GM19468 (cell line): ENCODE data around the gene PRMT1.

Source experiments
- ATAC-seq: cut with Tn5 transposase; IDR thresholded peaks from one replicate; pipeline ENCODE4 v1.9.1; 2021; ENCODE audit warnings: mild to moderate bottlenecking, moderate library complexity, moderate number of reproducible peaks; ENCODE audit not compliant: unreplicated experiment; ENCODE audit errors: extremely low read depth

The PRMT1 gene

DNA sequence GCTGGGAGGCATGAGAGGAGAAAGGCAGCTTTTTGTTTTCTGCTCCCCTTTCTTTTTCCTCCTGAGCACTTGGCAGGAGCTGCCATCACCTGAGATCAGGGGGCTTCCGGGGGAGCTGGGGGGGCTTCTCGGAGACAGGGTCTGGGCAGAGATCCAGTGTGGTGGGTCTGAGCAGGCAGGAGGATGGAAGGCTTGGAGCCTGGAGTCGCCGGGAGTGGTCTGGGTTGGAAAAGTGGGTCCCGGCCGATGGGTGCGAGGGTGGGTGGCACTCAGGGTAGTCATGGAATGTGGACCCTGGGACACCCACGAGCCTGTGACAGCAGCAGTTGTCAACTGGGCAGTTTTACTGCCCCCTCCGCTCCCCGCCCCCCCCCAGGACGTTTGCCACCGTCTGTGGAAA is 10.1 kb downstream of the PRMT1 start:
- no peak for ATAC-seq

GRCh38 chr19:49687566-49688316 is 10.7 kb downstream of the PRMT1 start:
- ATAC-seq = no peak

- ATAC-seq = no peak
Observed at GRCh38 chr19:49688531-49689132, 11.6 kb downstream of the PRMT1 start.

DNA sequence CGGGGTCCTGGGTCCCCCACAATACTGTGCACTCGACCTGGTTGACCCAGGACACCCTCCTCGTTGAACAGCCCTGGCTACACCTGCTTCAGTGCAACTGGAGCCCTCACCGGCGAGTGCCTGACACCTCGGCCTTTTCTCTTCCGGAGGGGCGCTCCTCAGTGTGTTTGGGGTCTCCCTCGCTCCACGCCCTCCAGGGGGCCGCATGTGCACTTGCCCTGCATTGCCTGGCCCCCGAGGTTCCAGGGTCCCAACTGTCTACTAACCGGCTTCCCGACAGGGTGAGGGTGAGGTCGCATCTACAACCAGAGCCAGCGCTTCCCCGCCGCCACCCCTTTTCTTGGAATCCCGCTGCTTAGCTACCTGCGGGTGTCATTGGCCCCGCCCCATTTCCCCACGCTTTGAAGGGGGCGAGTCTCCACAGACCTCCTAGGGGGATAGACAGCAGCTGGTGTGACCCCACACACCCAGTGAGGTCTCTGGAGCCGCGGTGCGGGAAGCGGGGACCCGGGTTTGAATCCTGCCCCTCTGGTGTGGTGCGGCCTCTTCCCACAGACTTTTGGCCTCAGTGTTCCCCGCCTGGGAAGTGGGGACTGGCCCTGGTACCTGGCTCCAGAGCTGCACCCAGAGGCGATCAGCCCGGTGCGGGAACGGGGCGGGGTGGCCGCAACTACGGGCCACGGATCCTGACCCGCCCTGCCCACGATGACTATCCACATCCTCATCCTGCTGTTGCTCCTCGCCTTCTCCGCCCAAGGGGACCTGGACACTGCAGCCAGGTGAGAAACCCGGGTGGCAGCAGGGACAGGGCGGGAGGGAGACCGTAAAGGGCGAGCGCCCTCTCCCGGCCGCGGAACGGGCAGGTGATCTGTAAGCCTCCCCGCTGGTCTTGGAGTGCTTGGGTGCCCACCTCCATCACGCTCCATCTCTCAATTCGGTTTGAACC is 12.3 kb downstream of the PRMT1 start, which contains the start of gene ADM5:
Gene ADM5, plus strand, starts transcription at position 462 of the 946 bp plus-strand sequence. Its CDS starts 244 bp downstream, at position 706.
- ATAC-seq = no peak

DNA sequence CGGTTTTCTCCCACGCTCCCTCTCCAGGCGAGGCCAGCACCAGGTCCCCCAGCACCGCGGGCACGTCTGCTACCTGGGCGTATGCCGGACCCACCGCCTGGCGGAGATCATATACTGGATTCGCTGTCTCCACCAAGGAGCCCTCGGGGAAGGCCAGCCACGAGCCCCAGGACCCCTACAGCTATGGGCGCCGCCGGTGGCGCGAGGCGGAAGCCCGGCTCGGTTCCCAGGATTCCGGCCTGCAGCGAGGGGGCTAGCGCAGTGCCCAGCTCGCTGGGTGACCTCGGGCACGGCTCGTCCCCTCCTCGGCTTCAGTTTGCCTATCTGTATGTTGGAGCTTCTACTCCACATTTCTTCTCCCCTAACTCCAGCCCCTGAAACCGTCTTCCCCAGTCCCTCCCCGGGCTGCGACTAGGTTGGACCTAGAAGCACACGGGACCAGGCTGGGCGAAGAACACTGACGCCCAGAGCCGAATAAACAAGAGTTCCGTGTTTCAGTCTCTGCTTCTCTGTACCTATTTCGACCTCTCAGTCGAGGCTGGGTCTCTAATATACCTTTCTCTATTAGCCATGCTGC is 13.1 kb downstream of the PRMT1 start:
- no peak for ATAC-seq

GRCh38 chr19:49690656-49691242 is 13.7 kb downstream of the PRMT1 start, which contains the start of gene CPT1C:
TSS of gene CPT1C (plus strand) at chr19:49691116. CDS start at chr19:49692253, 1,137 bp downstream.
- ATAC-seq = no peak

GRCh38 chr19:49691243-49692146 is 14.4 kb downstream of the PRMT1 start:
- ATAC-seq = no peak

DNA sequence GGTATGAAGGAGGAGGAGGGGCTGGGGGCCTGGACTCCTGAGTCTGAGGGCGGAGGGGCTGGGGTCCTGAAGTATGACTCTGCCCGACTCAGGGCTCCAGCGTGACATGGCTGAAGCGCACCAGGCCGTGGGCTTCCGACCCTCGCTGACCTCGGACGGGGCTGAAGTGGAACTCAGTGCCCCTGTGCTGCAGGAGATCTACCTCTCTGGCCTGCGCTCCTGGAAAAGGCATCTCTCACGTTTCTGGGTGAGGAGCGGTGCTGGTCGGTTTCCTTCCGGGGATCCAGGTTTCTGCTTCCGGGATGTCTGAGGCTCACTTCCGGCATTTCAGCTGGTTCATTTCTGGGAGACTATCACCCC is 15.1 kb downstream of the PRMT1 start:
- ATAC-seq = no peak

- ATAC-seq = no peak
Observed at GRCh38 chr19:49696115-49696514, 19.0 kb downstream of the PRMT1 start.

DNA sequence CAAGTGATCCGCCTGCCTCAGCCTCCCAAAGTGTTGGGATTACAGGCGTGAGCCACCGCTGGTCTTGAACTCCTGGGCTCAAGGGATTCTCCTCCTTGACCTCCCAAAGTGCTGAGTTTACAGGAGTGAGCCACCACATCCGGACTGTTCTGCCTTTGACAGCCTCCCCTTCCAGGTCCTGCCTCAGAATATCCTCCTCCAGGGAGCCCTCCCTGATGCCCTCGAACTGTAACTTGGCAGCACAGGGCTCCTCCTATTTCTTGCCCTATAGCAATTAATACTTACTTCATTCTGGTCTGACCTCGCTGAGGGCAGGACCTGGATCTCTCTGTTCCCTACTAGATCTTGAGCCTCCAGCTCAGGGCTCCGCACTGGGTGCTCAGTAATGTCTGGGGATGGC is 19.8 kb downstream of the PRMT1 start:
- ATAC-seq = no peak

GRCh38 chr19:49699364-49699763 is 22.3 kb downstream of the PRMT1 start:
- no peak for ATAC-seq

DNA sequence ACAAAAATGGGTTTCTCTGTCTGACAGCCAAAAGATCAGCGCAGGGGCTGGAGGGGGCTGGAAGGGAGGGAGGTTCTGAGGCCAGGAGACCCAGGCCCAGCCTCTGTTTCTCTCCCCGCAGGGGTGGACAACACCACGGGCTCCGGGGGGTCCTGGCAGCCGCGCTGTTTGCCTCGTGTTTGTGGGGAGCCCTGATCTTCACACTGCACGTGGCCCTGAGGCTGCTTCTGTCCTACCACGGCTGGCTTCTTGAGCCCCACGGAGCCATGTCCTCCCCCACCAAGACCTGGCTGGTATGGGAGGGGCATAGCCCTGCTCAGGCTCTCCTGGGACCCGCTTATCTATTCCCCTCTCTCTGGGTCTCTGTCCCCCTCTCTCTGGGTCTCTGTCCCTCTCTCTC is 23.5 kb downstream of the PRMT1 start:
- no peak for ATAC-seq

DNA sequence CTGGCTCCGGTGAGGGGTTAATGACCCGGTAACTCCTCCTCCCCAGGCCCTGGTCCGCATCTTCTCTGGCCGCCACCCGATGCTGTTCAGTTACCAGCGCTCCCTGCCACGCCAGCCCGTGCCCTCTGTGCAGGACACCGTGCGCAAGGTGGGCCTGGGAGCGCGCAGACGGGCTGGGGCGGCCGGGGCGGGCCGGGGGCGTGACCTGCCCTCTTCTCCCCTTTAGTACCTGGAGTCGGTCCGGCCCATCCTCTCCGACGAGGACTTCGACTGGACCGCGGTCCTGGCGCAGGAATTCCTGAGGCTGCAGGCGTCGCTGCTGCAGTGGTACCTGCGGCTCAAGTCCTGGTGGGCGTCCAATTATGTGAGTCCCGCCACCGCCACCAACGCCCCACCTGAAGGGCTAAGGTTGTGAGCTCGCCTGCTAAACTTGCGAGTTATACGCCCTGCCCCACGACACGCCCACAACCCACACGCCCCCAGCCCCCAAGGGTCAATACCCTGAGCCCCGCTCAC is 24.3 kb downstream of the PRMT1 start:
- no peak for ATAC-seq

DNA sequence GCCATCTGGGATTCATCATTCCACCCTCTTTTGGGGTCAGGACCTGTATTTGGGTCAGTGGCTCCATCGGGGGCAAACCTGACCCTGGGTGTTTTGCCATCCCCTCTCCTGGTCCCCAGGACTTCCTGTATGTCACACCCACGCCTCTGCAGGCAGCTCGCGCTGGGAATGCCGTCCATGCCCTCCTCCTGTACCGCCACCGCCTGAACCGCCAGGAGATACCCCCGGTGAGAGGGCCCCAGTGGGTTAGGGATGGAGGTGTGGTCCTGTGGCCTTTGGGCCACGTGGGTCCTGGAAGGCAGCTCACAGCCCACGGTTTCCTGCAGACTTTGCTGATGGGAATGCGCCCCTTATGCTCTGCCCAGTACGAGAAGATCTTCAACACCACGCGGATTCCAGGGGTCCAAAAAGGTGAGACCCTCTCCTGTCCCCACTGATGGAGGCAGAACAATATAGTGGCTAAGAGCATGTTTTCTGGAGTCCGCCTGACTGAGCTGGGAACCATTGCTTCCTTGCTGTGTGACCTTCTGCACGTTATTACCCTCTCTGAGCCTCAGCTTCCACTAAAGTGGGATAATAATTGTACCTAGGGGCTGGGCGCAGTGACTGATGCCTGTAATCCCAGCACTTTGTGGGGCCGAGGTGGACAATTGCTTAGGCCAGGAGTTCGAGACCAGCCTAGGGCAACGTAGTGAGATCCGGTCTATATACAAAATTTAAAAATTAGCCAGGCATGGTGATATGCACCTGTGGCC is 28.0 kb downstream of the PRMT1 start:
- ATAC-seq = no peak

DNA sequence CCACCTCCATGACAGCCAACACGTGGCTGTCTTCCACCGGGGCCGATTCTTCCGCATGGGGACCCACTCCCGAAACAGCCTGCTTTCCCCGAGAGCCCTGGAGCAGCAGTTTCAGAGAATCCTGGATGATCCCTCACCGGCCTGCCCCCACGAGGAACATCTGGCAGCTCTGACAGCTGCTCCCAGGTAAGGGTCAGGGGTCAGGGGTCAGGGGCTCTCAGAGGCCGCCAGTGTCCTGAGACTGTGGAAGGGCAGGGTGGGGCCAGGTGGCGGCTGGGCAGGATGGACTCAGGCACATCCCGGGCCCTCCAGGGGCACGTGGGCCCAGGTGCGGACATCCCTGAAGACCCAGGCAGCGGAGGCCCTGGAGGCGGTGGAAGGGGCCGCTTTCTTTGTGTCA is 28.8 kb downstream of the PRMT1 start:
- ATAC-seq = no peak

- no peak for ATAC-seq
Observed at GRCh38 chr19:49710372-49710951, 33.4 kb downstream of the PRMT1 start.

DNA sequence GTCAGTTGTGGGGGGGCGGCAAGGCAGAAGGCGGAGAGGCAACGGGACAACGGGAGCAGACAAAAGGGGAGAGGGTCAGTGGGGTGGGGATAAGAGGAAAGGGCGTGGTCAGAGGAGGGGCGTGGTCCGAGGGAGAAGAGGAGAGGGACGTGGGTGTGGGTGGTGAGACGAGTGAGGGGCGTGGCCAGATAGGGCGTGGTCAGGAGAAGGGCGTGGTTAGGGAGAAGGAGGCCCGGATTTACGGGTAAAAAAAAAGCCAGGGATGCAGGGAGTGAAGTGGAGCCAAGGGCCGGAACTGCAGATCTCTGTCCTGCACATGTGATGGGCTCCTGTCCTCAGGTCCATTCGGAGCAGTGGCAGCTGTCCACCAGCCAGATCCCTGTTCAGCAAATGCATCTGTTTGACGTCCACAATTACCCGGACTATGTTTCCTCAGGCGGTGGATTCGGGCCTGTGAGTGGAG is 35.4 kb downstream of the PRMT1 start:
- ATAC-seq = no peak
